NCI-H1417 treated with DMSO at 0.1 percent for 48 hours (cell line): ENCODE data around the gene TBC1D2.

Experiments
- DNase-seq: peaks from one replicate; lab custom pipeline; 2025; lab: John Stamatoyannopoulos, UW

The TBC1D2 gene

GRCh38 chr9:98241357-98242300 is 13.8 kb downstream of the TBC1D2 start:
- DNase-seq = no peak

- DNase-seq = no peak
Measured at GRCh38 chr9:98240475-98240874, 15.0 kb downstream of the TBC1D2 start.

- no peak for DNase-seq
Measured at GRCh38 chr9:98236901-98237487, 18.5 kb downstream of the TBC1D2 start.

GRCh38 chr9:98235126-98235525 is 20.3 kb downstream of the TBC1D2 start:
- no peak for DNase-seq

- no peak for DNase-seq
Measured at GRCh38 chr9:98234245-98234825, 21.1 kb downstream of the TBC1D2 start.

- DNase-seq = no peak
Measured at GRCh38 chr9:98232926-98233325, 22.5 kb downstream of the TBC1D2 start.

GRCh38 chr9:98231770-98232478 is 23.5 kb downstream of the TBC1D2 start:
- no peak for DNase-seq

GRCh38 chr9:98230789-98231188 is 24.7 kb downstream of the TBC1D2 start:
- no peak for DNase-seq

GRCh38 chr9:98230304-98230703 is 25.1 kb downstream of the TBC1D2 start:
- DNase-seq = no peak

GRCh38 chr9:98229620-98230019 is 25.8 kb downstream of the TBC1D2 start:
- no peak for DNase-seq

GRCh38 chr9:98229090-98229395 is 26.4 kb downstream of the TBC1D2 start:
- DNase-seq = no peak

- no peak for DNase-seq
Measured at GRCh38 chr9:98228392-98229089, 26.9 kb downstream of the TBC1D2 start.

GRCh38 chr9:98227883-98228282 is 27.6 kb downstream of the TBC1D2 start:
- DNase-seq = no peak

GRCh38 chr9:98226957-98227356 is 28.5 kb downstream of the TBC1D2 start:
- no peak for DNase-seq

- no peak for DNase-seq
Measured at GRCh38 chr9:98226516-98226915, 28.9 kb downstream of the TBC1D2 start.

- no peak for DNase-seq
Measured at GRCh38 chr9:98225015-98225442, 30.4 kb downstream of the TBC1D2 start.

GRCh38 chr9:98222885-98223691 is 32.4 kb downstream of the TBC1D2 start:
- no peak for DNase-seq

GRCh38 chr9:98220911-98221310 is 34.5 kb downstream of the TBC1D2 start:
- DNase-seq = no peak

- no peak for DNase-seq
Measured at GRCh38 chr9:98219794-98220370, 35.6 kb downstream of the TBC1D2 start.

GRCh38 chr9:98219364-98219716 is 36.1 kb downstream of the TBC1D2 start:
- no peak for DNase-seq
